ENCODE measurements around the gene EFCAB6.
"Not testable (repeated sequence)": the region's sequence is repeated elsewhere in the genome, so short reads cannot be mapped to it uniquely, and the experiment has no call there.

Gene EFCAB6

GRCh38 chr22:43706151-43706550, 106.0 kb downstream of the EFCAB6 start:
- DNase-seq: no peak

- DNase-seq: no peak
These were observed 108.1 kb downstream of the EFCAB6 start for GRCh38 chr22:43704051-43704450.

- no peak for DNase-seq
These were observed 113.7 kb downstream of the EFCAB6 start for GRCh38 chr22:43698403-43698802.

GRCh38 chr22:43697894-43698293, 114.2 kb downstream of the EFCAB6 start:
- no peak for DNase-seq

- no peak for DNase-seq
These were observed 118.9 kb downstream of the EFCAB6 start for GRCh38 chr22:43693249-43693648.

- DNase-seq: no peak
These were observed 122.7 kb downstream of the EFCAB6 start for GRCh38 chr22:43689356-43689755.

GRCh38 chr22:43682851-43683250, 129.3 kb downstream of the EFCAB6 start:
- no peak for DNase-seq

- DNase-seq: no peak
These were observed 130.3 kb downstream of the EFCAB6 start for GRCh38 chr22:43681731-43682360.

- no peak for DNase-seq
These were observed 141.6 kb downstream of the EFCAB6 start for GRCh38 chr22:43670513-43670912.

GRCh38 chr22:43669190-43669589, 142.9 kb downstream of the EFCAB6 start:
- DNase-seq: no peak

- no peak for DNase-seq
These were observed 144.4 kb downstream of the EFCAB6 start for GRCh38 chr22:43667656-43668055.

- DNase-seq: no peak
These were observed 145.6 kb downstream of the EFCAB6 start for GRCh38 chr22:43666457-43666856.

GRCh38 chr22:43658823-43659222, 153.3 kb downstream of the EFCAB6 start:
- no peak for DNase-seq

- not testable (repeated sequence) for DNase-seq
These were observed 155.5 kb downstream of the EFCAB6 start for GRCh38 chr22:43656581-43656980.

- DNase-seq: no peak
These were observed 157.8 kb downstream of the EFCAB6 start for GRCh38 chr22:43654271-43654670.

GRCh38 chr22:43652845-43653244, 159.3 kb downstream of the EFCAB6 start:
- DNase-seq: no peak

GRCh38 chr22:43643387-43643786, 168.7 kb downstream of the EFCAB6 start:
- DNase-seq: no peak

GRCh38 chr22:43642319-43643206, 169.5 kb downstream of the EFCAB6 start:
- no peak for DNase-seq

GRCh38 chr22:43639228-43639948, 172.7 kb downstream of the EFCAB6 start:
- no peak for DNase-seq

- no peak for DNase-seq
These were observed 174.5 kb downstream of the EFCAB6 start for GRCh38 chr22:43637275-43638260.

- DNase-seq: no peak
These were observed 176.0 kb downstream of the EFCAB6 start for GRCh38 chr22:43636086-43636485.

GRCh38 chr22:43635101-43635500, 177.0 kb downstream of the EFCAB6 start:
- no peak for DNase-seq
